Measurements from ENCODE around the gene SEPTIN8.

SEPTIN8 gene

GRCh38 chr5:132787076-132787475 lies 10.0 kb upstream of the SEPTIN8 start:
- TF ChIP-seq EGR1 (IDR thresholded peaks at IDR 0.05) (no peak), EP300 (IDR thresholded peaks at IDR 0.05; ENCODE audit: borderline replicate concordance) (no peak), NFIC (IDR thresholded peaks at IDR 0.05) (no peak), CREB1 (IDR thresholded peaks at IDR 0.05; ENCODE audit: low read depth) (no peak), MAX (IDR thresholded peaks at IDR 0.05) (no peak), RAD21 (IDR thresholded peaks at IDR 0.05; ENCODE audit: low read depth) (no peak), YY1 (IDR thresholded peaks at IDR 0.05; ENCODE audit: low read depth) (no peak), TCF12 (IDR thresholded peaks at IDR 0.05; ENCODE audit: low read depth) (no peak), TEAD4 (IDR thresholded peaks at IDR 0.05) (no peak), ZBTB7A (IDR thresholded peaks at IDR 0.05; ENCODE audit: low read depth) (no peak), TAF1 (IDR thresholded peaks at IDR 0.05; ENCODE audit: low read depth) (no peak), CEBPB (IDR thresholded peaks at IDR 0.05) (no peak)
- TF ChIP-seq, protein P1, sequence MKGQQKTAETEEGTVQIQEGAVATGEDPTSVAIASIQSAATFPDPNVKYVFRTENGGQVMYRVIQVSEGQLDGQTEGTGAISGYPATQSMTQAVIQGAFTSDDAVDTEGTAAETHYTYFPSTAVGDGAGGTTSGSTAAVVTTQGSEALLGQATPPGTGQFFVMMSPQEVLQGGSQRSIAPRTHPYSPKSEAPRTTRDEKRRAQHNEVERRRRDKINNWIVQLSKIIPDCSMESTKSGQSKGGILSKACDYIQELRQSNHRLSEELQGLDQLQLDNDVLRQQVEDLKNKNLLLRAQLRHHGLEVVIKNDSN (IDR thresholded peaks at IDR 0.05) = no peak

GRCh38 chr5:132785864-132786263 lies 8.8 kb upstream of the SEPTIN8 start:
- no peak for TF ChIP-seq TCF12 (IDR thresholded peaks at IDR 0.05; ENCODE audit: low read depth)
- TF ChIP-seq EGR1 (IDR thresholded peaks at IDR 0.05) = no peak
- no peak for TF ChIP-seq NFIC (IDR thresholded peaks at IDR 0.05)
- TF ChIP-seq YY1 (IDR thresholded peaks at IDR 0.05; ENCODE audit: low read depth) = no peak
- no peak for TF ChIP-seq TEAD4 (IDR thresholded peaks at IDR 0.05)
- no peak for TF ChIP-seq FOXM1 (IDR thresholded peaks at IDR 0.05; ENCODE audit: borderline replicate concordance, low read depth)
- no peak for TF ChIP-seq REST (IDR thresholded peaks at IDR 0.05; ENCODE audit: low read depth)
- TF ChIP-seq, protein P1 (IDR thresholded peaks at IDR 0.05) = no peak
- TF ChIP-seq EP300 (IDR thresholded peaks at IDR 0.05; ENCODE audit: borderline replicate concordance) = no peak
- TF ChIP-seq ZBTB7A (IDR thresholded peaks at IDR 0.05; ENCODE audit: low read depth) = no peak
- TF ChIP-seq TAF1 (IDR thresholded peaks at IDR 0.05; ENCODE audit: low read depth) = no peak
- no peak for TF ChIP-seq MAX (IDR thresholded peaks at IDR 0.05)

DNA sequence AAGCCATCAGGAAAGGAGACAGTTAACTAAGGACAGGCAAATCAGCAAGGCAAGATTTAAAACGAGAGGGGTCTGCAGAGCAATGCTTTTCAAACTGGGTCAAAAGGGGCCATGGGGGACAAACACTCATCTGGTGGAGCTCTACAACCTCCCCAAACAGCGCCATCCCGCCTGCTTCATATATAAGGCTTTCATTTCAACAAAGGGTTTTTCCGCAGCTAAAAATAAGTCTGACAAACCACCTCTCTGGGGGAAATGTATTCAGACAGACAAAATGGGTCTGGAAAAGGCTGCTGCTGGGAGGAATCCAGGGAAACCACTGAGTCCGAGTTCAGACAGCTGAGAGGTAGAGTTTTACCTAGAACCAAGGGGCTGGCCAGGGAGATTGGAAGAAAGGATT lies 8.3 kb upstream of the SEPTIN8 start:
- TF ChIP-seq CREB1 (IDR thresholded peaks at IDR 0.05; ENCODE audit: low read depth) (no peak), YY1 (IDR thresholded peaks at IDR 0.05; ENCODE audit: low read depth) (no peak), ZBTB7A (IDR thresholded peaks at IDR 0.05; ENCODE audit: low read depth) (no peak), TCF12 (IDR thresholded peaks at IDR 0.05; ENCODE audit: low read depth) (no peak), REST (IDR thresholded peaks at IDR 0.05; ENCODE audit: low read depth) (no peak), RAD21 (IDR thresholded peaks at IDR 0.05; ENCODE audit: low read depth) (no peak), NFIC (IDR thresholded peaks at IDR 0.05) (no peak), FOXM1 (IDR thresholded peaks at IDR 0.05; ENCODE audit: borderline replicate concordance, low read depth) (no peak), EGR1 (IDR thresholded peaks at IDR 0.05) (no peak), MAX (IDR thresholded peaks at IDR 0.05) (no peak)
- TF ChIP-seq, protein P1 (IDR thresholded peaks at IDR 0.05) = no peak

DNA sequence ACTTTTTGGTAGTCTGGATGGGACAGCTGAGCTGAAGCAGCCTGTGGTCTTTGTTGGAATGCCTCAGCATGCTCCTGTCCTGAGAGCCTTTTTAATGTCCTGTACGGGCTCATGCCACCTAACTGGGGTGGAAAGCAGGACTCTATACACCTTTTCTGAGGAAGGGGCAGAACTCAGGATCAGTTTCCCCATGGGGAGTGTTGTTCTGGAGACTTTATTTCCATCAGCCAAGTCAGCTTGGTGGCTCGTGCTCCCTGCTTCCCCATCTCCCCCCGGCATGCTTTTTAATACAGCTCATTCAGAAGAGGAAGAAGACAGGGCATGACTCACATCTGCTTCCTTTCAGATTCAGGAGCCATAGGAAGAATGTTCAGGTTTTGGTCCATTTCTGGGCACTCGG lies 5.1 kb upstream of the SEPTIN8 start:
- TF ChIP-seq TEAD4 (IDR thresholded peaks at IDR 0.05) (no peak), FOXM1 (IDR thresholded peaks at IDR 0.05; ENCODE audit: borderline replicate concordance, low read depth) (no peak), RAD21 (IDR thresholded peaks at IDR 0.05; ENCODE audit: low read depth) (no peak), CEBPB (IDR thresholded peaks at IDR 0.05) (no peak), TAF1 (IDR thresholded peaks at IDR 0.05; ENCODE audit: low read depth) (no peak), REST (IDR thresholded peaks at IDR 0.05; ENCODE audit: low read depth) (no peak), EGR1 (IDR thresholded peaks at IDR 0.05) (no peak), NFIC (IDR thresholded peaks at IDR 0.05) (no peak), MAX (IDR thresholded peaks at IDR 0.05) (no peak), ZBTB7A (IDR thresholded peaks at IDR 0.05; ENCODE audit: low read depth) (no peak), CREB1 (IDR thresholded peaks at IDR 0.05; ENCODE audit: low read depth) (no peak), EP300 (IDR thresholded peaks at IDR 0.05; ENCODE audit: borderline replicate concordance) (no peak), YY1 (IDR thresholded peaks at IDR 0.05; ENCODE audit: low read depth) (no peak), TCF12 (IDR thresholded peaks at IDR 0.05; ENCODE audit: low read depth) (no peak)
- TF ChIP-seq, protein P1 (IDR thresholded peaks at IDR 0.05) = no peak

All from Ishikawa (cell line).